ENCODE data around the gene ZNF638.

- TF ChIP-seq, protein P1, sequence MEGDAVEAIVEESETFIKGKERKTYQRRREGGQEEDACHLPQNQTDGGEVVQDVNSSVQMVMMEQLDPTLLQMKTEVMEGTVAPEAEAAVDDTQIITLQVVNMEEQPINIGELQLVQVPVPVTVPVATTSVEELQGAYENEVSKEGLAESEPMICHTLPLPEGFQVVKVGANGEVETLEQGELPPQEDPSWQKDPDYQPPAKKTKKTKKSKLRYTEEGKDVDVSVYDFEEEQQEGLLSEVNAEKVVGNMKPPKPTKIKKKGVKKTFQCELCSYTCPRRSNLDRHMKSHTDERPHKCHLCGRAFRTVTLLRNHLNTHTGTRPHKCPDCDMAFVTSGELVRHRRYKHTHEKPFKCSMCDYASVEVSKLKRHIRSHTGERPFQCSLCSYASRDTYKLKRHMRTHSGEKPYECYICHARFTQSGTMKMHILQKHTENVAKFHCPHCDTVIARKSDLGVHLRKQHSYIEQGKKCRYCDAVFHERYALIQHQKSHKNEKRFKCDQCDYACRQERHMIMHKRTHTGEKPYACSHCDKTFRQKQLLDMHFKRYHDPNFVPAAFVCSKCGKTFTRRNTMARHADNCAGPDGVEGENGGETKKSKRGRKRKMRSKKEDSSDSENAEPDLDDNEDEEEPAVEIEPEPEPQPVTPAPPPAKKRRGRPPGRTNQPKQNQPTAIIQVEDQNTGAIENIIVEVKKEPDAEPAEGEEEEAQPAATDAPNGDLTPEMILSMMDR (conservative IDR thresholded peaks at IDR 0.05), result no peak
- no peak for TF ChIP-seq ZFX (IDR thresholded peaks at IDR 0.05)
Measured at GRCh38 chr2:71292159-71292558, 39.4 kb upstream of the ZNF638 start.

All from C4-2B (cell line).